HEK293 (cell line): ENCODE results near the gene ETV4.

Source experiments
- ELK4 ChIP-seq: IDR thresholded peaks from 2 replicates; pipeline ENCODE4 v1.6.1; 2011; ENCODE audit warnings: mild to moderate bottlenecking, low read depth, low read length, borderline replicate concordance
- INSM2 ChIP-seq: fragments of 450-650 bp; formaldehyde crosslinking; IDR thresholded peaks from 2 replicates; pipeline ENCODE4 v1.5.1; 2016; ENCODE audit warnings: missing biosample characterization, missing genetic modification characterization
- KLF10 ChIP-seq: fragments of 450-650 bp; IDR thresholded peaks from 2 replicates; pipeline ENCODE4 v1.5.1; 2018; ENCODE audit warnings: missing biosample characterization, mild to moderate bottlenecking, missing genetic modification characterization
- KLF17 ChIP-seq: fragments of 450-650 bp; formaldehyde crosslinking; IDR thresholded peaks from 2 replicates; pipeline ENCODE4 v1.5.1; 2016; ENCODE audit warnings: missing biosample characterization, missing genetic modification characterization
- MEIS1 ChIP-seq: sonication (generic); formaldehyde crosslinking; IDR thresholded peaks from 2 replicates; pipeline ENCODE4 v1.8.1; 2022; ENCODE audit warnings: missing genetic modification reagents, mild to moderate bottlenecking, borderline replicate concordance
- MZF1 ChIP-seq: fragments of 450-650 bp; formaldehyde crosslinking; IDR thresholded peaks from 2 replicates; pipeline ENCODE4 v1.5.1; 2017; ENCODE audit warnings: missing biosample characterization, missing genetic modification characterization, borderline replicate concordance
- SCRT1 ChIP-seq: fragments of 450-650 bp; formaldehyde crosslinking; IDR thresholded peaks from 2 replicates; pipeline ENCODE4 v1.5.1; 2016; ENCODE audit warnings: missing biosample characterization, missing genetic modification characterization, borderline replicate concordance
- SETDB1 ChIP-seq: IDR thresholded peaks from one replicate; pipeline ENCODE4 v1.6.1; 2017; ENCODE audit warnings: mild to moderate bottlenecking, low read length, moderate library complexity, mixed read lengths; ENCODE audit not compliant: insufficient read length
- SP7 ChIP-seq: fragments of 450-650 bp; formaldehyde crosslinking; IDR thresholded peaks from 2 replicates; pipeline ENCODE4 v1.5.1; 2016; ENCODE audit warnings: missing biosample characterization, missing genetic modification characterization
- ZBTB10 ChIP-seq: fragments of 450-650 bp; formaldehyde crosslinking; IDR thresholded peaks from 2 replicates; pipeline ENCODE4 v1.5.1; 2016; ENCODE audit warnings: missing biosample characterization, missing genetic modification characterization
- ZBTB11 ChIP-seq: fragments of 450-650 bp; formaldehyde crosslinking; conservative IDR thresholded peaks from 2 replicates; pipeline ENCODE4 v1.5.1; 2016; ENCODE audit warnings: low read depth, missing biosample characterization, missing genetic modification characterization
- ZBTB17 ChIP-seq: fragments of 450-650 bp; formaldehyde crosslinking; IDR thresholded peaks from 2 replicates; pipeline ENCODE4 v1.5.1; 2016; ENCODE audit warnings: missing biosample characterization, missing genetic modification characterization
- ZFHX2 ChIP-seq: fragments of 450-650 bp; formaldehyde crosslinking; conservative IDR thresholded peaks from 2 replicates; pipeline ENCODE4 v1.5.1; 2016; ENCODE audit warnings: missing biosample characterization, missing genetic modification characterization
- ZNF2 ChIP-seq: fragments of 450-650 bp; formaldehyde crosslinking; IDR thresholded peaks from 2 replicates; pipeline ENCODE4 v1.5.1; 2016; ENCODE audit warnings: missing biosample characterization, missing genetic modification characterization
- ZNF223 ChIP-seq: fragments of 450-650 bp; formaldehyde crosslinking; IDR thresholded peaks from 2 replicates; pipeline ENCODE4 v1.5.1; 2016; ENCODE audit warnings: missing biosample characterization, missing genetic modification characterization
- ZNF239 ChIP-seq: fragments of 450-650 bp; formaldehyde crosslinking; IDR thresholded peaks from 2 replicates; pipeline ENCODE4 v1.5.1; 2016; ENCODE audit warnings: missing biosample characterization, missing genetic modification characterization
- ZNF24 ChIP-seq: fragments of 450-650 bp; formaldehyde crosslinking; IDR thresholded peaks from 2 replicates; pipeline ENCODE4 v1.5.1; 2016; ENCODE audit warnings: missing biosample characterization, missing genetic modification characterization
- ZNF274 ChIP-seq, 2 experiments: fragments of 200-500 bp in 1 of 2; fragments of 450-650 bp in 1 of 2; sonication (Bioruptor generic) in 1 of 2; formaldehyde crosslinking in 1 of 2; IDR thresholded peaks; 2 replicates each; pipeline versions ENCODE4 v1.5.1 to v1.6.1; 2014 to 2016; ENCODE audit warnings: borderline replicate concordance in 1 of 2, inconsistent platforms in 1 of 2, low read length in 1 of 2, missing biosample characterization in 1 of 2, missing genetic modification characterization in 1 of 2
- ZNF335 ChIP-seq: fragments of 450-650 bp; formaldehyde crosslinking; conservative IDR thresholded peaks from 2 replicates; pipeline ENCODE4 v1.5.1; 2016; ENCODE audit warnings: missing biosample characterization, missing genetic modification characterization
- ZNF394 ChIP-seq: fragments of 450-650 bp; formaldehyde crosslinking; IDR thresholded peaks from 2 replicates; pipeline ENCODE4 v1.5.1; 2016; ENCODE audit warnings: missing biosample characterization, missing genetic modification characterization, mild to moderate bottlenecking, moderate library complexity, borderline replicate concordance
- ZNF510 ChIP-seq: fragments of 450-650 bp; formaldehyde crosslinking; IDR thresholded peaks from 2 replicates; pipeline ENCODE4 v1.5.1; 2018; ENCODE audit warnings: mild to moderate bottlenecking, missing genetic modification characterization, missing biosample characterization; ENCODE audit not compliant: insufficient replicate concordance
- ZNF521 ChIP-seq: fragments of 450-650 bp; formaldehyde crosslinking; IDR thresholded peaks from 2 replicates; pipeline ENCODE4 v1.5.1; 2017; ENCODE audit warnings: missing biosample characterization, mild to moderate bottlenecking, missing genetic modification characterization
- ZNF548 ChIP-seq: fragments of 450-650 bp; formaldehyde crosslinking; IDR thresholded peaks from 2 replicates; pipeline ENCODE4 v1.5.1; 2016; ENCODE audit warnings: missing biosample characterization, missing genetic modification characterization
- ZNF600 ChIP-seq: fragments of 450-650 bp; formaldehyde crosslinking; IDR thresholded peaks from 2 replicates; pipeline ENCODE4 v1.5.1; 2016; ENCODE audit warnings: missing biosample characterization, missing genetic modification characterization
- ZNF701 ChIP-seq: fragments of 450-650 bp; formaldehyde crosslinking; IDR thresholded peaks from 2 replicates; pipeline ENCODE4 v1.5.1; 2016; ENCODE audit warnings: missing biosample characterization, missing genetic modification characterization
- ZNF791 ChIP-seq: fragments of 450-650 bp; formaldehyde crosslinking; IDR thresholded peaks from 2 replicates; pipeline ENCODE4 v1.5.1; 2016; ENCODE audit warnings: missing biosample characterization, missing genetic modification characterization
- ZSCAN30 ChIP-seq: fragments of 450-650 bp; IDR thresholded peaks from 2 replicates; pipeline ENCODE4 v1.5.1; 2018; ENCODE audit warnings: missing biosample characterization, mild to moderate bottlenecking, missing genetic modification characterization, moderate library complexity
- ZSCAN5A ChIP-seq: fragments of 450-650 bp; formaldehyde crosslinking; IDR thresholded peaks from 2 replicates; pipeline ENCODE4 v1.5.1; 2016; ENCODE audit warnings: missing biosample characterization, missing genetic modification characterization

The ETV4 gene

GRCh38 chr17:43517615-43518386 is 28.3 kb downstream of the ETV4 start (continued):
- no peak for TF ChIP-seq SETDB1
- TF ChIP-seq ZSCAN30 (tag by site-specific recombination) = 0 out of 2 replicates have a peak, but pooled peaks have one; percentile 33
- TF ChIP-seq ZNF274 (IDR thresholded peaks at IDR 0.05; ENCODE audit: low read length) = no peak
- no peak for TF ChIP-seq ZNF274 (tag by site-specific recombination; IDR thresholded peaks at IDR 0.05; ENCODE audit: borderline replicate concordance)
- TF ChIP-seq KLF10 (tag by site-specific recombination) = peak; percentile 48
- TF ChIP-seq SCRT1 = no peak
- peak; percentile 61; the same call in 1 of the 2 replicates for TF ChIP-seq SP7 (tag by site-specific recombination)
- no peak for TF ChIP-seq ZNF548 (tag by site-specific recombination)
- TF ChIP-seq MZF1 (tag by site-specific recombination) = no peak
- no peak for TF ChIP-seq ELK4
- peak; percentile 24; the same call in 1 of the 2 replicates for TF ChIP-seq ZNF394 (tag by site-specific recombination)
- no peak for TF ChIP-seq ZSCAN5A (tag by site-specific recombination)
- no peak; the same call in 1 of the 2 replicates for TF ChIP-seq INSM2 (tag by site-specific recombination)
- no peak for TF ChIP-seq ZNF239 (tag by site-specific recombination)
- no peak for TF ChIP-seq ZNF701 (tag by site-specific recombination)
- no peak for TF ChIP-seq ZNF510
- no peak for TF ChIP-seq ZBTB10 (tag by site-specific recombination)
- TF ChIP-seq KLF17 (tag by site-specific recombination) = no peak
- TF ChIP-seq MEIS1 (CRISPR knock-in tag) = no peak
- no peak for TF ChIP-seq ZNF791 (tag by site-specific recombination)
- peak; percentile 56; the same call in 1 of the 2 replicates for TF ChIP-seq ZNF24 (tag by site-specific recombination)
- peak; percentile 70 for TF ChIP-seq ZNF600 (tag by site-specific recombination)
- no peak for TF ChIP-seq ZNF223 (tag by site-specific recombination)
- no peak for TF ChIP-seq ZNF335 (tag by site-specific recombination)
- TF ChIP-seq ZBTB17 = peak; percentile 86
- no peak; the same call in none of the 2 replicates for TF ChIP-seq ZNF2 (tag by site-specific recombination)
- TF ChIP-seq ZFHX2 (tag by site-specific recombination) = no peak
- TF ChIP-seq ZNF521 (tag by site-specific recombination) = no peak
- TF ChIP-seq ZBTB11 (tag by site-specific recombination) = no peak
